ENCODE data around the gene BBIP1. TPM values are rescaled to one million over a fixed set of nuclear protein-coding genes. Genes with fewer than 3 reads are reported as not detected.

The BBIP1 gene
- total and polyA plus RNA-seq, 10 of the 15 experiments (the other 5 are each of a cell fraction or from before 2014, with no cell fraction given): 13.8 to 40.8 (median 31.3) TPM

GRCh38 chr10:110872984-110873923 is 45.7 kb downstream of the BBIP1 start (continued):
- TF ChIP-seq ATF2 (IDR thresholded peaks at IDR 0.05; ENCODE audit: low read length) (peak; percentile 6; the same call in 1 of the 2 replicates), KDM1A (IDR thresholded peaks at IDR 0.05; ENCODE audit: borderline replicate concordance) (no peak), SMAD5 (IDR thresholded peaks at IDR 0.05; ENCODE audit: low read depth) (peak; percentile 12; the same call in 1 of the 2 replicates)

- intact Hi-C loops (cut with micrococcal nuclease; ENCODE audit: unreplicated experiment) (loop anchor here (2.0 to 10.0 kb wide), 4 partner anchors 70 to 368 kb away; no protein-coding TSS in a partner anchor), in situ Hi-C loops (cut with MboI) (no loop called here)
- DNase-seq (ENCODE audit: low read depth, low spot score): no peak
- POLR2A ChIA-PET: interaction anchor here (0.7 to 2.3 kb wide), 20 partner anchors 10 to 449 kb away, joined by 3 to 24 read pairs (median 5); no protein-coding TSS in a partner anchor
- no TSS peak for BruUV-seq (replicated peaks)
- Histone ChIP-seq H2AFZ (ENCODE audit: control insufficient read depth, low read depth, low read length) (peak overlapping the region; percentile 31; the same call in 1 of the 2 replicates), H3K4me3 (peak overlapping the region; percentile 65), H3K27ac (ENCODE audit: control insufficient read depth, insufficient read depth) (peak overlapping the region; percentile 99), H3K9ac (ENCODE audit: control insufficient read depth, insufficient read depth, low read length) (peak overlapping the region; percentile 94), H3K4me1 (ENCODE audit: control insufficient read depth, insufficient read depth, low read length) (peaks cover 39% of the 10 kb centered on the region), H3K36me3 (ENCODE audit: control insufficient read depth in 2 of 2, insufficient read depth in 2 of 2, low read length in 1 of 2) (no peaks in the 10 kb centered on the region), H3K4me2 (ENCODE audit: control insufficient read depth, insufficient read depth) (peak overlapping the region; percentile 44; the same call in 1 of the 2 replicates), H3K27me3 (replicated peaks in 1 of 2; ENCODE audit: control insufficient read depth in 2 of 2, insufficient read depth in 2 of 2, low read length in 1 of 2) (no peaks in the 10 kb centered on the region), H3K9me3 (replicated peaks; ENCODE audit: control insufficient read depth, insufficient read depth, low read length) (no peaks in the 10 kb centered on the region), H3K79me2 (ENCODE audit: control insufficient read depth, insufficient read depth, low read length) (peaks cover 79% of the 10 kb centered on the region), H4K20me1 (ENCODE audit: control insufficient read depth, insufficient read depth) (no peaks in the 10 kb centered on the region)
- SMC1A ChIA-PET (ENCODE audit: uncharacterized antibody, unreplicated experiment): interaction anchor here (0.9 to 3.2 kb wide), 19 partner anchors 8 to 98 kb away, joined by 3 to 29 read pairs (median 7); no protein-coding TSS in a partner anchor
- under 1% methylated on average over 47 of the region's 70 CpGs for WGBS (ENCODE audit: insufficient coverage, insufficient replicate concordance, low lambda C conversion rate, missing lambda C conversion rate)
- CTCF ChIA-PET: interaction anchor here (0.7 to 2.3 kb wide), 12 partner anchors 11 to 126 kb away, joined by 3 to 27 read pairs (median 6); no protein-coding TSS in a partner anchor
- peak; percentile 59 for FAIRE-seq
- RAD21 ChIA-PET (ENCODE audit: unreplicated experiment): interaction anchor here (0.7 to 3.2 kb wide), 27 partner anchors 10 to 258 kb away, joined by 3 to 40 read pairs (median 5); partner anchors contain the start of gene BBIP1
- peak; percentile 65 for ATAC-seq
- TF ChIP-seq SMC3 (IDR thresholded peaks at IDR 0.05; ENCODE audit: borderline replicate concordance, low read length): peak; percentile 33; the same call in 1 of the 2 replicates
- TF ChIP-seq POLR2AphosphoS5 (IDR thresholded peaks at IDR 0.05; ENCODE audit: low read length): peak; percentile 67
- peak; percentile 75 for TF ChIP-seq MXI1 (IDR thresholded peaks at IDR 0.05; ENCODE audit: low read depth, low read length)
- peak; percentile 78 for TF ChIP-seq CREM (IDR thresholded peaks at IDR 0.05; ENCODE audit: low read depth)
- 0 out of 2 replicates have a peak, but pooled peaks have one; percentile 60 for TF ChIP-seq CHD2 (IDR thresholded peaks at IDR 0.05; ENCODE audit: borderline replicate concordance, low read depth, low read length)
- peak; percentile 64 to 90; a peak in 3 of 4 replicates for TF ChIP-seq BHLHE40 (IDR thresholded peaks at IDR 0.05; ENCODE audit: borderline replicate concordance in 1 of 2, low read depth in 2 of 2, low read length in 1 of 2)
- TF ChIP-seq CHD4 (IDR thresholded peaks at IDR 0.05): no peak
- no peak for TF ChIP-seq E4F1 (IDR thresholded peaks at IDR 0.05; ENCODE audit: borderline replicate concordance, partially characterized antibody)
- no peak; the same call in 1 of the 2 replicates for TF ChIP-seq ZNF384 (IDR thresholded peaks at IDR 0.05; ENCODE audit: borderline replicate concordance, low read depth, low read length)
- no peak for TF ChIP-seq NR2C2 (IDR thresholded peaks at IDR 0.05; ENCODE audit: borderline replicate concordance, control insufficient read depth, insufficient read length, low read depth)
- TF ChIP-seq CEBPB (IDR thresholded peaks at IDR 0.05; ENCODE audit: borderline replicate concordance in 1 of 2, low read depth in 2 of 2, low read length in 2 of 2): peak in 1 of 2 experiments; percentile 30; a peak in 1 of 4 replicates
Measured at GRCh38 chr10:110872145-110872983, 46.6 kb downstream of the BBIP1 start.

Measured in GM12878 (cell line).